Metanephros (tissue), 2 donors: ENCODE measurements around the gene OVCA2. TPM values are rescaled to one million over a fixed set of nuclear protein-coding genes. Genes with fewer than 3 reads are reported as not detected.

Experiments used
- small RNA-seq: library from RNA; depleted of rRNA; stranded (forward); fragments of <200 nt; gene quantifications from one replicate; pipeline ENCODE3, GENCODE V24; 2014; ENCODE audit warnings: low replicate concordance
- total RNA-seq: library from RNA; depleted of rRNA; stranded (reverse); fragments of >200 nt; gene quantifications from one replicate; pipeline ENCODE4 v1.2.3, GENCODE V29; 2014

The OVCA2 gene
- total RNA-seq = 14.7 TPM

GRCh38 chr17:2041561-2042389, at the start of gene OVCA2:
Gene OVCA2, plus strand, starts transcription at chr17:2042022. Its CDS starts 26 bp downstream, at chr17:2042048.

GRCh38 chr17:2025220-2025621, 16.6 kb upstream of the OVCA2 start, which contains the start of gene RTN4RL1:
Gene RTN4RL1, minus strand, starts transcription at chr17:2025334. Its CDS starts 469 bp downstream, at chr17:2024865.

GRCh38 chr17:2029911-2030778, 11.7 kb upstream of the OVCA2 start, which contains the start of gene DPH1:
Gene DPH1, plus strand, starts transcription at chr17:2030153. Its CDS starts 17 bp downstream, at chr17:2030170.

GRCh38 chr17:2054512-2055291, 12.9 kb downstream of the OVCA2 start, which contains the start of gene HIC1:
Gene HIC1, plus strand, starts transcription at chr17:2055103. Its CDS starts 1,588 bp downstream, at chr17:2056691.

Small RNA genes within 50 kb of the gene (small RNA-seq; reads per million reads assigned to genes)
- gene AC090617.9 = not detected
- 7.0 reads per million, percentile 94 among the genes with 10 or more reads in this experiment for gene MIR132
- 6.2 reads per million, percentile 94 among the genes with 10 or more reads in this experiment for gene MIR212
- gene OVCA2 = not detected

Other genes starting within 250 kb of the OVCA2 start
- gene SMYD4, start 212.1 kb upstream of the OVCA2 start, total RNA-seq = 14.6 TPM
- gene RPA1, start 212.0 kb upstream of the OVCA2 start, total RNA-seq = 36.1 TPM
- gene RTN4RL1, start 16.7 kb upstream of the OVCA2 start, total RNA-seq = 1.9 TPM
- gene DPH1, start 11.9 kb upstream of the OVCA2 start, total RNA-seq = 48.1 TPM
- gene HIC1, start 13.1 kb downstream of the OVCA2 start, total RNA-seq = 97.9 TPM